ENCODE measurements around the gene KIAA1671.
"Not testable (repeated sequence)": the region's sequence is repeated elsewhere in the genome, so short reads cannot be mapped to it uniquely, and the experiment has no call there.

The KIAA1671 gene

DNA sequence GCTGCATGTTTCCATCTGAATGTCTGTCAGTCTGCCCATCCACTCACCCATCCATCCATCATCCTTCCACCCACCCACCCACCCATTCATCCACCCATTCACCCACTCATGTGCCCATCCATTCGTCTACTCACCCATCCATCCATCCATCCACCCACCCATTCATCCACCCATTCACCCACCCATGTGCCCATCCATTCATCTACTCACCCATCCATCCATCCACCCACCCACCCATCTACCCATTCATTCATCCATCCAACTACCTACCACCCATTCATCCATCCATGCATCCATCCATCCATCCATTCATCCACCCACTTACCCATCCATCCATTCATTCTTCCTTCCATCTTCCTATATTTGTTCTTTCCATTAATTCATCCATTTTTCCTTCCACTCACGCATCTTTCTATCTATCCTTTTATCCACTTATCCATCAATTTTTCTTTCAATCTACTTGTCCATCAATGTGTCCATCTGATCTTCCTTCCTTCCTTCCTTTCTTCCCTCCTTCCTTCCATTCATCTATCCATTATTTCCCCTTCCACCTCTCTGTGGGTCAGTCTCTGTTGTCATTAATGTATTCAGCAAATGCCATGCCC, 255.1 kb downstream of the KIAA1671 start:
- DNase-seq = no peak

DNA sequence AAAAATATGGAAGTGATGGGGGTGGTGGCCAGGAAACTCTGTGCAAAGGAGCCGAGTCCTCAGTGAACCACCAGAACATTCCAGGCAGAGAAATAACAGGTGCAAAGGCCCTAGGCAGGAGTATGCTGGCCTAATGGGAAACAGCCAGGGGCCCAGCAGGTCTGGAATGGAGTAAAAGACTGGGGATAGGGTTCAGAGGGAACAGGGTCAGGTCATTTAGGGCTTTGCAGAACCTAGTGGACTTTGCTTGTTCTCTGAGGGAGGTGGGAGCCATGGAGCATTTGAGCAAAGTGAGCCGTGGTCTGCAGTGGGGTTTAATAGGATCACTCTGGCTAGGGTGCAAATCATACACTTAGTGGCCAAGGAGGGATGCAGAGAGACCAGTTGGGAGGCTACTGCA, 255.8 kb downstream of the KIAA1671 start:
- no peak for DNase-seq

DNA sequence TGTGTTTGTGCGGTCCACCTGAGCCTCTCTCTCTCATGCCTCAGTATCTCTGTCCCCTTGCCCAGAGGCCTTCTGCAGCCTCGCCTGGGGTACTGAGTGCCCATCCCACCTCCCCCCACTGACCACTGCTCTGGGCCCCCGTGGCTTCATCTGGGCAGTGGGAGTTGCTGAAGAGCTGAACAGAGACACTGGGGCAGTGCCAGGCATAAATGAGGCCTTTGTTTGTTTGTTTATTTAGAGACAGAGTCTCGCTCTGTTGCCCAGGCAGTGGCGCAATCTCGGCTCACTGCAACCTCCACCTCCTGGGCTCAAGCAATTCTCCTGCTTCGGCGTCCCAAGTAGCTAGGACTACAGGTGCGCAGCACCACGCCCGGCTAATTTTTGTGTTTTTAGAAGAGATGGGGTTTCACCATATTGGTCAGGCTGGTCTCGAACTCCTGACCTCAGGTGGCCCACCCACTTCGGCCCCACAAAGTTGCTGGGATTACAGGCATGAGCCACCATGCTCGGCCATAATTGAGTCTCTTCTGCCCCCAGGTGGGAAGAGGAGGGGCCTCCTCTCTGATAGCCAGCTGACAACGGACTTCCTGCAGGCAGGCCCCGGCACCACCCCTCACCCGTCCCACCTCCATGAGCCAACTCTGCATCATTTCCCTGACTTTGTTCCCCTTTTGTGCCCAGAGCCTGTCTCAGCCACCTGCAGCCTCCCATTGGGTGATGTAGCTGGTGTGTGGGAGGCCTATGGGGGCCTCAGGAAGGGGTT, 256.4 kb downstream of the KIAA1671 start:
- no peak for DNase-seq

- DNase-seq = no peak
Measured at GRCh38 chr22:25210793-25211192, 258.3 kb downstream of the KIAA1671 start.

- DNase-seq = no peak
Measured at GRCh38 chr22:25212337-25212736, 259.8 kb downstream of the KIAA1671 start.

DNA sequence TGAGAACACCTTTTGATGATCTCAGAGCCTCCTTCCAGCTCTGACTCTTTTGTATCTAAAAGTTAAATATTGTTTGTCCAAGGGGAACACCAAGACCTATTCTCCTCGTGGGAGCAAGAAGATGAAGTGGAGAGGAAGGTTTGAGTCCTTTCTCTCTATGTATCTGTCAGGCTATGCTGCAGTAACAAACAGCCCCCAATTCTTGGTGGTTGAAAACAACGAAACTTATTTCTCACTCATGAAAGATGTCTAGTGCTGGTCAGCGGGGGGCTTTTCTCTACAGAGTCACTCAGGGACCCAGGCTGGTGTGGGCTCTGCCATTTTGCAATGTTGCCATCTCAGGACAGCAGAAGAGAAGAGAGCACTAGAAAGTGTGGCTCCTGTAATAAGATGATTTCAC, 260.7 kb downstream of the KIAA1671 start:
- no peak for DNase-seq

DNA sequence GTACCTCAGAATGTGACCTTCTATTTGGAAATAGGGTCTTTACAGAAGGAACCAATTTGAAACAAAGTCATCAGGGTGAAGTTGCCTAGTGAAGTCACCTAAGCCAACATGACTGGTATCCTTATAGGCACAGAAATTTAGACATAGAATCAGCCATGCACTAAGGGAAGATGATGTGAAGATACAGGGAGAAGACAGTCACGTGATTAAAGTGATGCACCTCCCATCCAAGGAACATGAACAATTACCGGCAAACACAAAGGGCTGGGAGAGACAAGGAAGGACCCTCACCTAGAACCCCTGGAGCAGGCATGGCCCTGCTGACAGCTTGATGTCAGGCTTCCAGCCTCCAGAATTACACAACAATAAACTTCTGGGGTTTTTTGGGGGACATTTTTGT, 263.7 kb downstream of the KIAA1671 start:
- DNase-seq = no peak

GRCh38 chr22:25219211-25219689, 266.7 kb downstream of the KIAA1671 start, which contains the start of gene CRYBB2:
Gene CRYBB2 (plus strand): TSS chr22:25219639. CDS start chr22:25221430, 1,791 bp downstream.
- DNase-seq = no peak

GRCh38 chr22:25219948-25220442, 267.5 kb downstream of the KIAA1671 start:
- DNase-seq = no peak

DNA sequence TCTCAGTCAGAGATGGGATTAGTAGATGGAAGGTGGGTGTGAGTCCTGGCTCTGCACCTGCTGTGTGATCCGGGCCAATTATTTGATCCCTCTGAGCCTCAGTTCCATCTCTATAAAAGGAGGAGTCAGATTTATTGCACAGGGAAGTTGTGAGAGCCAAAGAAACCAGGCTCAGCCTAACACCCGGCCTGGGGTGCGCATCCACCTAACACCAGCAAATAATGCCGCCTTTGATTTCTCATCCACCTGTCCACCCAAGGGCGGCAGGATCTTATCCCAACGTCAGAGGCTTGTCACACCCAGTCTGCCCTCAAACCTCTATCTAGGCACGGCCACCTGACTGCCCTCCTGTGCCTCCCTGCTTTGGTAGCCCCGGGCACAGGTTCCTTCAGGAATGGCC, 269.3 kb downstream of the KIAA1671 start:
- DNase-seq = no peak

GRCh38 chr22:25223269-25223850, 270.8 kb downstream of the KIAA1671 start:
- DNase-seq = no peak

DNA sequence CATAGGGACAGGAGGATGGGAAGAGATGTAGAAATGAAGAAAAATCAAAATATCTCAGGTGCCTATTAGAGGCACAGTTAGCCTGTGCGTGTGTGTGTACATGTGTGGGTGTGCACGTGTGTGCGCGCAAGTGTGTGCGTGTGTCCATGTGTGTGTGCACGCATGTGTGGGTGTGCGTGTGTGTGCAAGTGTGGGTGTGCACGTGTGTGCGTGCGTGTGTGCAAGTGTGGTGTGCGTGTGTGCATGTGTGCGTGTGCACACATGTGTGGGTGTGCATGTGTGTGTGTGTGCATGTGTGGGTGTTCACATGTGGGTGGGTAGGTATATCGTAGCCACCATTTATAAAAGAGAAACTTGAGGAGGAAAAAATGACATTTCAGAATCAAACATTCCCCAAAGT, 276.3 kb downstream of the KIAA1671 start:
- DNase-seq = no peak

- not testable (repeated sequence) for DNase-seq
Measured at GRCh38 chr22:25230760-25231159, 278.2 kb downstream of the KIAA1671 start.

- no peak for DNase-seq
Measured at GRCh38 chr22:25232301-25232700, 279.8 kb downstream of the KIAA1671 start.

- DNase-seq = not testable (repeated sequence)
Measured at GRCh38 chr22:25233706-25234105, 281.2 kb downstream of the KIAA1671 start.

GRCh38 chr22:25235547-25236290, 283.2 kb downstream of the KIAA1671 start:
- DNase-seq = peak; percentile 50

DNA sequence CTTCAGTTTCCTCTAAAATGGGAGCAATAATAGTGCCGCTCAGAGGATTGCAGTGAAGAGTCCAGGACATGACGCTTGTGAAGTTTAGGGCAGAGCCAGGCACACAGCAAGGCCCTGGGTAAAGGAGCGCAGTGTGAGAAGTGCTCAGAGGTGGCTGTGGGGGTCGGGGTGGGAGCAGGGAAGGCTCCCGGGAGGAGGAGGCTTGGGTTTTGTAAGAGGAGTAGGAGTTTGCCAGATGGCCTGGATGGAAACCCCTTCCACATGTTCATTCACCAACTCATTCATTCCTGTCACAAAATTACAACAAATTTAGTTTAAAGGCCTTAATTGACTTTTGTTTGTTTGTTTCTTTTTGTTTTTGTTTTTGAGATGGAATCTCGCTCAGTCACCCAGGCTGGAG, 283.9 kb downstream of the KIAA1671 start:
- no peak for DNase-seq

GRCh38 chr22:25237503-25237902, 285.0 kb downstream of the KIAA1671 start:
- DNase-seq = no peak

GRCh38 chr22:25238058-25238457, 285.5 kb downstream of the KIAA1671 start:
- not testable (repeated sequence) for DNase-seq
